A673 (cell line): ENCODE measurements around the gene GSC. TPM values are rescaled to one million over a fixed set of nuclear protein-coding genes. Genes with fewer than 3 reads are reported as not detected.

Source experiments
- BruUV-seq: library from RNA; stranded (reverse); fragments of 400-500 nt; replicated peaks from 2 replicates; lab custom pipeline; 2021; lab: Mats Ljungman, UMichigan
- CTCF ChIA-PET: fragments of 300-600 bp; sonication (Branson Sonifier 250); formaldehyde crosslinking; loops from one replicate; lab custom pipeline; 2022; ENCODE audit warnings: antibody characterized with exemption; lab: Charles Lee
- POLR2A ChIA-PET: fragments of 300-600 bp; sonication (Branson Sonifier 250); formaldehyde crosslinking; loops from one replicate; lab custom pipeline; 2022; ENCODE audit warnings: antibody characterized with exemption; ENCODE audit not compliant: low non-redundant PET; lab: Charles Lee
- DNase-seq: peaks from one replicate; pipeline ENCODE4 v3.0.0-alpha.2; 2015; ENCODE audit warnings: low spot score
- H3K27ac ChIP-seq: fragments of 200-600 bp; sonication (generic); 2 replicates; pipeline ENCODE4 v1.5.1; 2016; ENCODE audit warnings: mixed run types, low read depth, mild to moderate bottlenecking, mixed read lengths, antibody characterized with exemption, low read length; ENCODE audit not compliant: poor library complexity, severe bottlenecking
- H3K27me3 ChIP-seq: fragments of 200-600 bp; sonication (generic); replicated peaks from 2 replicates; pipeline ENCODE4 v1.6.1; 2017; ENCODE audit warnings: mixed run types, low read depth, mild to moderate bottlenecking, mixed read lengths, antibody characterized with exemption, low read length; ENCODE audit not compliant: insufficient read depth, poor library complexity
- H3K36me3 ChIP-seq: fragments of 200-600 bp; sonication (generic); 2 replicates; pipeline ENCODE4 v1.6.1; 2016; ENCODE audit warnings: mixed run types, mild to moderate bottlenecking, mixed read lengths, antibody characterized with exemption, low read length; ENCODE audit not compliant: insufficient read depth, poor library complexity, severe bottlenecking
- H3K4me1 ChIP-seq: fragments of 200-600 bp; sonication (generic); 2 replicates; pipeline ENCODE4 v1.6.1; 2017; ENCODE audit warnings: mixed run types, mild to moderate bottlenecking, mixed read lengths, antibody characterized with exemption, low read length; ENCODE audit not compliant: insufficient read depth, poor library complexity, severe bottlenecking
- H3K4me3 ChIP-seq: fragments of 200-600 bp; sonication (generic); 2 replicates; pipeline ENCODE4 v1.5.1; 2016; ENCODE audit warnings: low read depth, mixed run types, mild to moderate bottlenecking, mixed read lengths, low read length; ENCODE audit not compliant: poor library complexity, severe bottlenecking
- H3K9me3 ChIP-seq: fragments of 200-600 bp; sonication (generic); 2 replicates; pipeline ENCODE4 v1.6.1; 2016; ENCODE audit warnings: mixed run types, low read depth, mild to moderate bottlenecking, mixed read lengths, antibody characterized with exemption, low read length; ENCODE audit not compliant: poor library complexity, severe bottlenecking
- EZH2 ChIP-seq: fragments of 200-600 bp; sonication (generic); IDR thresholded peaks from 2 replicates; pipeline ENCODE4 v1.6.1; 2017; ENCODE audit warnings: borderline replicate concordance, low read depth, mild to moderate bottlenecking, mixed read lengths, antibody characterized with exemption, low read length; ENCODE audit not compliant: poor library complexity, severe bottlenecking
- intact Hi-C: fragments of 100-400 bp; cut with micrococcal nuclease; formaldehyde crosslinking; loops from one replicate; pipeline ENCODE4 v1.10.0; 2022; ENCODE audit not compliant: unreplicated experiment
- total RNA-seq: library from RNA; stranded (reverse); gene quantifications from 2 replicates; pipeline ENCODE4 v1.2.3, GENCODE V29; 2021
- TF ChIP-seq, protein P1 (sequence below): fragments of 300-800, 200-600 bp; sonication (generic); conservative IDR thresholded peaks from 2 replicates; pipeline ENCODE4 v1.5.1; 2017; ENCODE audit warnings: low read depth, mild to moderate bottlenecking, antibody characterized with exemption, low read length, moderate library complexity, mixed read lengths

Gene GSC
- total RNA-seq, 1 experiment from 2014 or later = 4.2 TPM

DNA sequence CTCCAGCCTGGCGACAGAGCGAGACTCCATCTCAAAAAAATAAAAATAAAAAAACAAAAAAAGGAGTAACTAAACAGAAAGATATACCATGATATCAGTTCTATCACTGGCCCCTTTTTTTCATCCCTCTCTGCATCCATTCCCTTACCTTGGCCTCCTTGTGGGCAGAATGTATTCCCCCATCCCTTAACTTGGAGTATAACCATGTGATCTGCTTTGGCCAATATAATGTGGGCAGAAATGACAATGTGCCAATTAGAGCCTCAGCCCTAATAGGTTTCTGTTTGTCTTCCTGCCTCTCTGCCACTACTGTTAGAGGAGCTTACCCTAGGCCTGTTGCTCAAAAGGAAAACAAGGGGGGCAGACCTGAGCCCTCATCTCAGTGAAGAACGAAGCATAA, 23.8 kb downstream of the GSC start:
- CTCF ChIA-PET = no interaction called here
- intact Hi-C loops = no loop called here

DNA sequence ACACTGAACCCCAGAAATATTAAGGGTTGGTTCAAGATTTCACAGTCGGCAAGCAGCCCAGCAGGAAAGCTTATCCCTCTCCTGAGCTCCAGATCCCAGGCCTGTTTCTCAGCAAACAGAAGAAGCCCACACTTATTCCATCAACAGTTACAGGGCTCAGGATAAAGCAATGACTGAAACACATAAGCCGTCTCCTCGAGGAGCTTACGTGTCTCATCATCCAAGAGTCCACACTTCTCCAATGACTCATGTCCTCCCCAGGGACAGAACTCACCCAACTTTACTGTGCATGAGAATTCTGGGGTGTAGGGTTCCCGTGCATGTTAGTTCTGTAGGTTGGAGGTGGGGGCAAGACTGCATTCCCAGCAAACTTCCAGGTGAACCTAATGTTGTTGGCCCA, 31.2 kb downstream of the GSC start:
- Histone ChIP-seq H3K36me3 (no peaks in the 10 kb centered on the region), H3K27ac (no peak overlapping the region), H3K4me3 (no peak overlapping the region), H3K4me1 (no peaks in the 10 kb centered on the region), H3K9me3 (no peaks in the 10 kb centered on the region), H3K27me3 (no peaks in the 10 kb centered on the region)
- POLR2A ChIA-PET = no interaction called here
- DNase-seq = peak; percentile 17
- BruUV-seq = no TSS peak
- TF ChIP-seq, protein P1, sequence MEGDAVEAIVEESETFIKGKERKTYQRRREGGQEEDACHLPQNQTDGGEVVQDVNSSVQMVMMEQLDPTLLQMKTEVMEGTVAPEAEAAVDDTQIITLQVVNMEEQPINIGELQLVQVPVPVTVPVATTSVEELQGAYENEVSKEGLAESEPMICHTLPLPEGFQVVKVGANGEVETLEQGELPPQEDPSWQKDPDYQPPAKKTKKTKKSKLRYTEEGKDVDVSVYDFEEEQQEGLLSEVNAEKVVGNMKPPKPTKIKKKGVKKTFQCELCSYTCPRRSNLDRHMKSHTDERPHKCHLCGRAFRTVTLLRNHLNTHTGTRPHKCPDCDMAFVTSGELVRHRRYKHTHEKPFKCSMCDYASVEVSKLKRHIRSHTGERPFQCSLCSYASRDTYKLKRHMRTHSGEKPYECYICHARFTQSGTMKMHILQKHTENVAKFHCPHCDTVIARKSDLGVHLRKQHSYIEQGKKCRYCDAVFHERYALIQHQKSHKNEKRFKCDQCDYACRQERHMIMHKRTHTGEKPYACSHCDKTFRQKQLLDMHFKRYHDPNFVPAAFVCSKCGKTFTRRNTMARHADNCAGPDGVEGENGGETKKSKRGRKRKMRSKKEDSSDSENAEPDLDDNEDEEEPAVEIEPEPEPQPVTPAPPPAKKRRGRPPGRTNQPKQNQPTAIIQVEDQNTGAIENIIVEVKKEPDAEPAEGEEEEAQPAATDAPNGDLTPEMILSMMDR = no peak
- no peak for TF ChIP-seq EZH2
- CTCF ChIA-PET = no interaction called here
- intact Hi-C loops = no loop called here

More for the DNA sequence above, 23.8 kb downstream of the GSC start:
- POLR2A ChIA-PET = no interaction called here
- Histone ChIP-seq H3K4me1 (no peaks in the 10 kb centered on the region), H3K27me3 (no peaks in the 10 kb centered on the region), H3K36me3 (no peaks in the 10 kb centered on the region), H3K4me3 (no peak overlapping the region), H3K9me3 (no peaks in the 10 kb centered on the region), H3K27ac (no peak overlapping the region)
- no TSS peak for BruUV-seq
- TF ChIP-seq EZH2 = no peak
- TF ChIP-seq, protein P1 = no peak
- no peak for DNase-seq

DNA sequence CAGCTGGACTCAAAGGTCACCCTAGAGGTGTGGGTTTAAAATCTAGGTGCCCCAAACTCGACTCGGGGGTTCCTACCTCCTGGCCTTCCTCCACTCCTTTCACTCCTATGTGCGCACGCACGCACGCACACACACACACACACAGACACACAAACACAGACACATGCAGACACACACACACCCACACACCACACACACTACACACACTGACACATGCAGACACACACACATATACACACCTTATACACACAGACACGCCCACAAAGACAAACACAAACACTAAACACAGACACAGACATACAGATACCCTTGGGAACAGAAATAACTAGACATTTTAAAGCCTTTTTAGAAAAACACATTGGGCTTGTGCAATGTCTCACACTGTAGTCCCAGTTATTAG, 31.8 kb downstream of the GSC start:
- DNase-seq = no peak
- CTCF ChIA-PET = no interaction called here
- Histone ChIP-seq H3K36me3 (no peaks in the 10 kb centered on the region), H3K4me3 (no peak overlapping the region), H3K27me3 (no peaks in the 10 kb centered on the region), H3K9me3 (no peaks in the 10 kb centered on the region), H3K27ac (no peak overlapping the region), H3K4me1 (no peaks in the 10 kb centered on the region)
- intact Hi-C loops = no loop called here
- POLR2A ChIA-PET = no interaction called here
- TF ChIP-seq EZH2 = no peak
- TF ChIP-seq, protein P1 = no peak
- no TSS peak for BruUV-seq
